ENCODE measurements around the gene TUBGCP3. TPM values are rescaled to one million over a fixed set of nuclear protein-coding genes. Genes with fewer than 3 reads are reported as not detected.

Gene TUBGCP3
- total RNA-seq, 1 experiment from 2014 or later: 37.3 TPM

GRCh38 chr13:112506046-112506445 is 81.9 kb downstream of the TUBGCP3 start:
- no peak for DNase-seq
- H3K4me2 ChIP-seq (ENCODE audit: insufficient read depth, insufficient read length, low read length): no peak overlapping the region
- H3K14ac ChIP-seq (ENCODE audit: insufficient read depth, low read length): no peak overlapping the region
- no peak overlapping the region for H3K27ac ChIP-seq (ENCODE audit: insufficient read length, low read depth, low read length)
- no peaks in the 10 kb centered on the region for H3K27me3 Mint-ChIP-seq (ENCODE audit: low read depth)
- H3K4ac ChIP-seq (ENCODE audit: low read depth, low read length): no peak overlapping the region
- no peak overlapping the region for H3K4me3 Mint-ChIP-seq
- WGBS (ENCODE audit: extremely low coverage, insufficient read length, low lambda C conversion rate): no CpG with 5 or more reads among the region's 8 CpGs
- H3K27ac Mint-ChIP-seq: peak overlapping the region in 1 of 3 experiments; percentile 62; a peak in 2 of 7 replicates
- H3K23me2 ChIP-seq (ENCODE audit: insufficient read length, low read depth, low read length, poor library complexity, severe bottlenecking): no peaks in the 10 kb centered on the region
- no peak overlapping the region for H4K8ac ChIP-seq (replicated peaks; ENCODE audit: insufficient read length, low read depth, low read length)
- H2BK15ac ChIP-seq (ENCODE audit: low read depth, low read length): no peak overlapping the region
- TF ChIP-seq CTCF (conservative IDR thresholded peaks at IDR 0.05): no peak
- no peaks in the 10 kb centered on the region for H3K79me2 ChIP-seq (ENCODE audit: insufficient read depth, low read length)
- no peak overlapping the region for H2AK5ac ChIP-seq (ENCODE audit: insufficient read length, low read length)
- no peaks in the 10 kb centered on the region for H3K9me3 Mint-ChIP-seq
- no peaks in the 10 kb centered on the region for H3K4me1 ChIP-seq (ENCODE audit: insufficient read depth, low read length)
- no peaks in the 10 kb centered on the region for H3K79me1 ChIP-seq (ENCODE audit: insufficient read depth, low read depth, low read length, poor library complexity, severe bottlenecking)
- H2BK120ac ChIP-seq (ENCODE audit: low read depth, low read length, poor library complexity, severe bottlenecking): no peak overlapping the region
- peaks cover 11 to 14% of the 10 kb centered on the region in 2 experiments for H3K4me1 Mint-ChIP-seq
- no peak overlapping the region for H2AFZ ChIP-seq (ENCODE audit: low read length)
- H2BK5ac ChIP-seq (ENCODE audit: insufficient read length, low read length): no peak overlapping the region
- no peak overlapping the region for H3K9ac ChIP-seq (ENCODE audit: extremely low read depth, insufficient read length, low read length)
- peaks cover 16 to 46% (median 45%) of the 10 kb centered on the region in 3 experiments for H3K36me3 Mint-ChIP-seq (ENCODE audit: insufficient read depth in 1 of 3, low read depth in 3 of 3)
- H4K91ac ChIP-seq (ENCODE audit: insufficient read length, low read depth, low read length): no peak overlapping the region
- H3K27me3 ChIP-seq (ENCODE audit: insufficient read depth, low read length): no peaks in the 10 kb centered on the region
- H2BK20ac ChIP-seq (ENCODE audit: low read depth, low read length, poor library complexity, severe bottlenecking): no peak overlapping the region
- H4K20me1 ChIP-seq (ENCODE audit: control insufficient read depth, insufficient read depth, insufficient read length): no peaks in the 10 kb centered on the region
- no peak overlapping the region for H2BK12ac ChIP-seq (ENCODE audit: insufficient read length, low read depth, low read length)
- H4K5ac ChIP-seq (ENCODE audit: insufficient read length, low read depth, low read length): no peak overlapping the region
- no peak overlapping the region for H3K56ac ChIP-seq (ENCODE audit: insufficient read length, low read depth, low read length)
- H3K18ac ChIP-seq (ENCODE audit: insufficient read length, low read depth, low read length): no peak overlapping the region
- H3K23ac ChIP-seq (ENCODE audit: insufficient read length, low read depth, low read length): no peak overlapping the region
- no peak overlapping the region for H3T11ph ChIP-seq (ENCODE audit: low read length)
- no peaks in the 10 kb centered on the region for H3K9me3 ChIP-seq (ENCODE audit: control insufficient read depth, low read depth, low read length)

All from H9 (cell line).